Heart right ventricle (tissue), 16 donors: ENCODE measurements around the gene PIR. TPM values are rescaled to one million over a fixed set of nuclear protein-coding genes. Genes with fewer than 3 reads are reported as not detected.

Source experiments
- ATAC-seq, 8 donors: fragments of 200-7000 bp; cut with Tn5 transposase; one replicate each; pipeline ENCODE4 v1.9.1; 2020; ENCODE audit warnings: mild to moderate bottlenecking in 8 of 8, moderate library complexity in 8 of 8, moderate number of reproducible peaks in 1 of 8
- DNase-seq, 2 donors: peaks; one replicate each; pipeline ENCODE4 v3.0.0-alpha.2; 2020
- H3K27ac ChIP-seq, 10 donors: fragments of 200-600 bp; sonication (generic) in 2 of 10; one replicate each; pipeline versions ENCODE4 v1.5.0 to v1.8.0; 2020 to 2022; ENCODE audit warnings: mild to moderate bottlenecking in 3 of 10
- H3K27me3 ChIP-seq, 7 donors: fragments of 200-600 bp; one replicate each; pipeline ENCODE4 v1.8.0; 2021 to 2022; ENCODE audit warnings: mild to moderate bottlenecking in 2 of 7
- H3K36me3 ChIP-seq, 9 donors: fragments of 200-600 bp; sonication (generic) in 1 of 9; one replicate each; pipeline versions ENCODE4 v1.5.0 to v1.8.0; 2020 to 2022; ENCODE audit warnings: mild to moderate bottlenecking in 2 of 9
- H3K4me1 ChIP-seq, 9 donors: fragments of 200-600 bp; sonication (generic) in 1 of 9; one replicate each; pipeline versions ENCODE4 v1.5.0 to v1.8.0; 2020 to 2022; ENCODE audit warnings: mild to moderate bottlenecking in 4 of 9
- H3K4me3 ChIP-seq, 10 donors: fragments of 200-600 bp; sonication (generic) in 2 of 10; one replicate each; pipeline versions ENCODE4 v1.5.0 to v1.8.0; 2020 to 2022; ENCODE audit warnings: mild to moderate bottlenecking in 7 of 10, moderate library complexity in 2 of 10
- H3K9me3 ChIP-seq, 11 donors: fragments of 200-600 bp in 10 of 11; sonication (generic) in 2 of 11; one replicate each; pipeline versions ENCODE4 v1.5.0 to v1.8.0; 2013 to 2022; ENCODE audit warnings: mild to moderate bottlenecking in 2 of 11, control low read depth in 1 of 11, moderate library complexity in 1 of 11
- CTCF ChIP-seq, 9 donors: fragments of 200-600 bp; sonication (generic) in 2 of 9; IDR thresholded peaks; one replicate each; pipeline versions ENCODE4 v1.5.0 to v1.8.0; 2021 to 2022; ENCODE audit warnings: antibody characterized with exemption in 9 of 9, mild to moderate bottlenecking in 5 of 9, moderate library complexity in 1 of 9
- WGBS, 2 donors: extraction: QIAGEN DNeasy Blood & Tissue Kit; methylation state at CpG; one replicate each; pipeline ENCODE4 v1.1.7; 2013; ENCODE audit warnings: inconsistent platforms in 1 of 2; 5-methylcytosine and 5-hydroxymethylcytosine counted together
- intact Hi-C, 10 donors: fragments of 100-400 bp; cut with DNase I; formaldehyde crosslinking; loops; one replicate each; pipeline versions ENCODE4 v1.11.1 to v1.14.2; 2022
- polyA plus RNA-seq, 2 donors: library from polyadenylated mRNA; stranded (reverse); fragments of 200-250 nt; gene quantifications; one replicate each; pipeline ENCODE4 v1.2.3, GENCODE V29; 2013
- total RNA-seq, 10 donors: library from RNA; stranded (reverse); fragmentation: NEBNext Ultra II Directional in 3 of 10; extraction: Animal tissue kit (Norgen Biotek cat#: 25700) in 3 of 10; gene quantifications; one replicate each; pipeline versions ENCODE4 v1.2.1 to v1.2.4, GENCODE V29; 2021 to 2023
- donor health status: Arrhythmogenic right ventricular cardiomyopathy.
- donor health status: ischemic (EF 13 %, LVEDD 7.1; RV severe dilation, severe dysfunction).
- donor health status: healthy with polysubstance abuse.
- donor health status: DM: no; HTN: yes; CAD: no.
- donor health status: DM: no; HTN: no; CAD: no.
- donor health status: ischemic (EF 25% LVEDD 6.9; RV normal size, moderate dysfunction).
- donor health status: ischemic (EF 25% LVEDD 5.7; RV mildly dilated, moderate dysfunction).
- donor health status: healthy.
- donor health status: DM: yes; HTN: yes; CAD: no.
- donor health status: Ischemic cardiomyopathy.
- donor health status: ischemic (EF 35%, LVEDD 5.7; RV mildly dilated, moderate dysfunction).
- donor health status: nonischemic (EF 11% LVEDD 7.7; RV severe dilation, severe dysfunction).
- donor health status: DM: yes; HTN: yes; CAD: no.
- donor health status: PGD.
- donor health status: ischemic (EF 29% LVEDD 5.4; RV normal size, mild dysfunction).
- donor health status: nonischemic (EF 23%, LVEDD 6.1; RV moderate dilation, normal function).

The PIR gene
- total and polyA plus RNA-seq, 12 donors: 4.9 to 17.8 (median 9.4) TPM

GRCh38 chrX:15497865-15498264 is 4.7 kb upstream of the PIR start:
- H3K27me3 ChIP-seq: peaks cover 0 to 79% (median 0%) of the 10 kb centered on the region in 7 donors
- peaks cover 0 to 6% (median 0%) of the 10 kb centered on the region in 9 donors for H3K4me1 ChIP-seq
- intact Hi-C loops: loop anchor here in 6 of 10 donors (1.0 to 10.0 kb wide), 7 partner anchors 67 to 177 kb away; partner anchors contain the start of gene CLTRN (in 1 of the 6)
- no peak overlapping the region for H3K4me3 ChIP-seq
- DNase-seq: peak; percentile 14 to 39
- H3K9me3 ChIP-seq: no peaks in the 10 kb centered on the region
- TF ChIP-seq CTCF (IDR thresholded peaks at IDR 0.05): peak; percentile 18 to 67 (median 58)
- WGBS, 2 donors: 21 to 28% methylated on average over 4 of the region's 4 CpGs
- no peak overlapping the region for H3K27ac ChIP-seq
- H3K36me3 ChIP-seq: no peaks in the 10 kb centered on the region
- peak in 1 of 8 donors; percentile 40 for ATAC-seq

GRCh38 chrX:15496824-15497223 is 3.7 kb upstream of the PIR start:
- no peak for TF ChIP-seq CTCF (IDR thresholded peaks at IDR 0.05)
- no peak overlapping the region for H3K27ac ChIP-seq
- no peak overlapping the region for H3K4me3 ChIP-seq
- 43 to 47% methylated on average over 4 of the region's 4 CpGs for WGBS, 2 donors
- H3K4me1 ChIP-seq: peaks cover 0 to 16% (median 2%) of the 10 kb centered on the region in 9 donors
- no peak for DNase-seq
- H3K27me3 ChIP-seq: peaks cover 0 to 80% (median 0%) of the 10 kb centered on the region in 7 donors
- H3K9me3 ChIP-seq: no peaks in the 10 kb centered on the region
- intact Hi-C loops: loop anchor here in 5 of 10 donors (5.0 to 10.0 kb wide), 5 partner anchors 68 to 178 kb away; partner anchors contain the start of gene CLTRN (in 1 of the 5)
- no peaks in the 10 kb centered on the region for H3K36me3 ChIP-seq
- ATAC-seq: no peak

- intact Hi-C loops: loop anchor here in 5 of 10 donors (5.0 to 10.0 kb wide), 5 partner anchors 69 to 179 kb away; partner anchors contain the start of gene CLTRN (in 1 of the 5)
- no peak for TF ChIP-seq CTCF (IDR thresholded peaks at IDR 0.05)
- H3K4me3 ChIP-seq: no peak overlapping the region
- ATAC-seq: no peak
- H3K27ac ChIP-seq: no peak overlapping the region
- no peaks in the 10 kb centered on the region for H3K9me3 ChIP-seq
- WGBS, 2 donors: 74 to 84% methylated on average over 4 of the region's 4 CpGs
- H3K36me3 ChIP-seq: peaks cover 0 to 2% (median 0%) of the 10 kb centered on the region in 9 donors
- H3K27me3 ChIP-seq: peaks cover 0 to 82% (median 0%) of the 10 kb centered on the region in 7 donors
- no peak for DNase-seq
- H3K4me1 ChIP-seq: peaks cover 0 to 17% (median 3%) of the 10 kb centered on the region in 9 donors
Measured at GRCh38 chrX:15495801-15496200, 2.7 kb upstream of the PIR start.

GRCh38 chrX:15492469-15492868 is 664 bp downstream of the PIR start:
- H3K27ac ChIP-seq: peak overlapping the region in 9 of 10 donors; percentile 50 to 87 (median 79)
- peaks cover 0 to 79% (median 0%) of the 10 kb centered on the region in 7 donors for H3K27me3 ChIP-seq
- no peak for TF ChIP-seq CTCF (IDR thresholded peaks at IDR 0.05)
- WGBS, 2 donors: 47 to 69% methylated on average over 5 of the region's 5 CpGs
- H3K36me3 ChIP-seq: peaks cover 0 to 25% (median 0%) of the 10 kb centered on the region in 9 donors
- H3K4me1 ChIP-seq: peaks cover 0 to 16% (median 3%) of the 10 kb centered on the region in 9 donors
- intact Hi-C loops: loop anchor here in 5 of 10 donors (10.0 kb wide), 4 partner anchors 72 to 182 kb away; partner anchors contain the start of gene CLTRN (in 1 of the 5)
- DNase-seq (no peak), ATAC-seq (peak in 4 of 8 donors; percentile 9 to 25 (median 16))
- no peaks in the 10 kb centered on the region for H3K9me3 ChIP-seq
- peak overlapping the region; percentile 48 to 72 (median 62) for H3K4me3 ChIP-seq
